HK-2 (cell line): Measurements from ENCODE around the gene TADA2A.
"Not testable (repeated sequence)": the region's sequence is repeated elsewhere in the genome, so short reads cannot be mapped to it uniquely, and the experiment has no call there.

Experiments used
- DNase-seq: peaks from one replicate; pipeline ENCODE4 v3.0.0-alpha.2; 2018; ENCODE audit not compliant: unreplicated experiment

TADA2A gene

GRCh38 chr17:37399265-37399803 is 7.4 kb upstream of the TADA2A start:
- DNase-seq, result no peak

- DNase-seq, result no peak
Observed at GRCh38 chr17:37400505-37400904, 6.2 kb upstream of the TADA2A start.

- not testable (repeated sequence) for DNase-seq
Observed at GRCh38 chr17:37405522-37405921, 1.2 kb upstream of the TADA2A start.

- DNase-seq, result no peak
Observed at GRCh38 chr17:37405955-37406634, 591 bp upstream of the TADA2A start.

GRCh38 chr17:37408145-37408479 is 1.4 kb downstream of the TADA2A start:
- not testable (repeated sequence) for DNase-seq

- DNase-seq, result no peak
Observed at GRCh38 chr17:37410357-37410756, 3.7 kb downstream of the TADA2A start.

- no peak for DNase-seq
Observed at GRCh38 chr17:37413875-37414519, 7.3 kb downstream of the TADA2A start.

- DNase-seq, result no peak
Observed at GRCh38 chr17:37417852-37418251, 11.2 kb downstream of the TADA2A start.

- DNase-seq, result no peak
Observed at GRCh38 chr17:37422971-37423625, 16.4 kb downstream of the TADA2A start.

- no peak for DNase-seq
Observed at GRCh38 chr17:37425268-37425667, 18.6 kb downstream of the TADA2A start.

- DNase-seq, result no peak
Observed at GRCh38 chr17:37429039-37429438, 22.4 kb downstream of the TADA2A start.

- DNase-seq, result no peak
Observed at GRCh38 chr17:37429453-37429852, 22.8 kb downstream of the TADA2A start.

GRCh38 chr17:37430051-37430627 is 23.5 kb downstream of the TADA2A start:
- no peak for DNase-seq

GRCh38 chr17:37432671-37433070 is 26.0 kb downstream of the TADA2A start:
- DNase-seq, result no peak

- no peak for DNase-seq
Observed at GRCh38 chr17:37438141-37438540, 31.5 kb downstream of the TADA2A start.

- no peak for DNase-seq
Observed at GRCh38 chr17:37440424-37440823, 33.7 kb downstream of the TADA2A start.

GRCh38 chr17:37441369-37442014 is 34.8 kb downstream of the TADA2A start:
- DNase-seq, result not testable (repeated sequence)

GRCh38 chr17:37446027-37446426 is 39.3 kb downstream of the TADA2A start:
- no peak for DNase-seq

GRCh38 chr17:37447641-37448040 is 41.0 kb downstream of the TADA2A start:
- peak; percentile 7 for DNase-seq

GRCh38 chr17:37450112-37450511 is 43.4 kb downstream of the TADA2A start:
- no peak for DNase-seq

- DNase-seq, result not testable (repeated sequence)
Observed at GRCh38 chr17:37457801-37458200, 51.1 kb downstream of the TADA2A start.

- DNase-seq, result no peak
Observed at GRCh38 chr17:37458805-37459204, 52.1 kb downstream of the TADA2A start.
